ENCODE data around the gene COL4A1. TPM values are rescaled to one million over a fixed set of nuclear protein-coding genes. Genes with fewer than 3 reads are reported as not detected.
A peak's percentile ranks its signal among the peaks of the same experiment; 100 is the strongest.

Gene COL4A1
- polyA plus RNA-seq, 4 donors = 3.1 to 85.7 (median 32.2) TPM

DNA sequence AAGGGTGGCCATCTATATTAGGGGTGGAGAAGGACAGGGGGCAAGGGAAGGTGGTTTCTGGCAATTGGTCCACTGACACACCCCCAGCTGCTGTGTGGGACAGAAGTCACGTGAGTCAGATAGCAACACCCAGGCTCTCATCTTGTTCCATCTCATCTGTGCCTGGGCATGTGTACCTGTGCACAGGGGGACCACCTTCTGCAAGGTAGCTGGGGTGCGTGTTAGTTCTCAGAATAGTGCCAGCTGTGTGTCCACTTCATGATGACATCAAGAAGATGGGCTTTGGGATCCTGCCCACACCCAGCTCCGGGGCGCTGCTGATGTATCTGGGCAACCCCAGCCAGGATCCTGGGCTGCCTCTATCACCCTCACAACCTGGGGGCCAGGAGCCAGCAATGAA is 38.7 kb upstream of the COL4A1 start:
- no peak for FAIRE-seq
- Histone ChIP-seq H3K4me3 (ENCODE audit: low read depth in 1 of 3, low read length in 3 of 3) (no peak overlapping the region), H3K36me3 (ENCODE audit: control insufficient read depth in 3 of 3, insufficient read depth in 2 of 3, low read depth in 1 of 3, low read length in 3 of 3) (peaks cover 0 to 4% (median 0%) of the 10 kb centered on the region in 3 donors), H3K27ac (ENCODE audit: low read depth in 1 of 3, low read length in 2 of 3) (no peak overlapping the region), H3K4me1 (ENCODE audit: control insufficient read depth in 3 of 3, insufficient read depth in 2 of 3, low read depth in 1 of 3, low read length in 2 of 3) (peaks cover 3 to 8% (median 4%) of the 10 kb centered on the region in 3 donors), H3K9me3 (ENCODE audit: control insufficient read depth in 2 of 2, insufficient read depth in 1 of 2, low read depth in 1 of 2, low read length in 1 of 2) (no peaks in the 10 kb centered on the region), H3K27me3 (ENCODE audit: control insufficient read depth in 3 of 3, insufficient read depth in 3 of 3, low read length in 3 of 3) (no peaks in the 10 kb centered on the region)
- DNase-seq = no peak
- WGBS, 3 donors = 73 to 89% (median 77%) methylated on average over 4 of the region's 4 CpGs

DNA sequence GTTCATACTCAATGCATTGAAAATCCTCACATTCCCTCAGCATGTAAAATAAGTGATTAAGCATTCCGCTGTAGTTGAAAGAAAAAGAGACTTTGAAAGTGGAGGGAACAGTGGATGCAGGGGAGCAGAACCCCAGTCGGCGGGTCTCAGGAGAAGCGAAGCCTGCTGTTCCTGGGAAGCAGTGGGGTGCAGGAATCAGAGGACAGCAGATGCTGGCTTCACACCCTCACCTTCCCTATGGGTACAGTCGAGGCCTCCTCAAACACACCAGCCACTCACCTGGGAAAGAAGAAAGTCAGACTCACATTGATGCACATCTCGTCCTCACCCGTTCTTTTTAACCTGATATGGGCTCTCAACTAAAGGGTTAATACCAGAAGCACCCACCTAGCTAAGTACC is 38.3 kb upstream of the COL4A1 start:
- no peak for DNase-seq
- Histone ChIP-seq H3K4me3 (ENCODE audit: low read depth in 1 of 3, low read length in 3 of 3) (no peak overlapping the region), H3K27me3 (ENCODE audit: control insufficient read depth in 3 of 3, insufficient read depth in 3 of 3, low read length in 3 of 3) (no peaks in the 10 kb centered on the region), H3K9me3 (ENCODE audit: control insufficient read depth in 2 of 2, insufficient read depth in 1 of 2, low read depth in 1 of 2, low read length in 1 of 2) (no peaks in the 10 kb centered on the region), H3K4me1 (ENCODE audit: control insufficient read depth in 3 of 3, insufficient read depth in 2 of 3, low read depth in 1 of 3, low read length in 2 of 3) (peaks cover 4 to 8% (median 5%) of the 10 kb centered on the region in 3 donors), H3K36me3 (ENCODE audit: control insufficient read depth in 3 of 3, insufficient read depth in 2 of 3, low read depth in 1 of 3, low read length in 3 of 3) (peaks cover 0 to 4% (median 0%) of the 10 kb centered on the region in 3 donors), H3K27ac (ENCODE audit: low read depth in 1 of 3, low read length in 2 of 3) (no peak overlapping the region)
- WGBS, 3 donors = 91 to 92% (median 91%) methylated on average over 7 of the region's 7 CpGs
- no peak for FAIRE-seq

DNA sequence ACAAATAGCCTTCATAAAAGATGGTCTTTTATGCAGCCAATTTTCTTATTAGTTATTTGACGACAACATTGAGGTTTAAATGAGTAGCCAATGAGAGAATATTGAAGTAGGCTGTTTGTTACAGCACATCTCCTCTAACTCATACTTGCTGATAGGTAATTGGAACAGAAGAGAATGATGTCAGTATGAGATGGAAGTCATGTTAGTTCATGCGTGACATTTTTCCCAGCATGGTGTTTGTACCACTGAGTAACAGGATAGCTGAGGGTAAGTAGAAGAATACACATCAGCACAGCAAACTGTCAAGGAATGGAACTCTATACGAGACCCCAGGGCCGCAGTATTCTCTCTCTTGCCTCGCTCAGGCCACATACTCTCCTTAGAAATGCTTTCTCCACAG is 37.4 kb upstream of the COL4A1 start:
- 87 to 92% (median 90%) methylated on average over 5 of the region's 5 CpGs for WGBS, 3 donors

DNA sequence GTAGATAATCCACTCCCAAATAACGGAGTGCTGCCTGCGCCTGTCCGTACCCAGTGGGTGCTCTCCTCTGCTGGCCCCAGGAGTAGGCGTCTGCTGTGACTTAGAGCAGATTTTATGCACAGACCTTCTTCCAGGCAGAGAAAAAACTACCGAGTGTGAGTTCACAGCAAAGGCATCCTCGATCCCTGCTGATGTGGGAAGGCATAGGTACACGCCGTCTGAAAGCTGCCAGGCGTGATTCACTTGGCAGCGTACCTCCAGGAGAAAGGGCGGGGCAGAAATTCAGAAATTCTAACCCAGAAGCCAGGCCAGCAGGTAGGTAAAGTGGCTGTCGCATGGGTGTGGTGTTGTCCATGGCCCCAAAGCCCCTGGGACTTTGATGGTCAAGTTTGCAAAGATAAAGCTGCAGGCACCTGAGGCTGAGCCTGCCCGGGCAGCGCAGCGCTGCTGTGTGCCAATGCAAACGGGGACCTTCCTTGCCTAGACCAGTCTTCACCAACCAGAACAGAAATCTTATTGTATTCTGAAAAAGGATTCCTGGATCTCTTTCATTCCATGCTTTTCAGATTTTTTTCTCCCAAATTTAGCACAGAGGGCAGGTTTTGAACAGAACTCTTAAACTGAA is 36.4 kb upstream of the COL4A1 start:
- no peak for FAIRE-seq

More for the DNA sequence above, 37.4 kb upstream of the COL4A1 start:
- Histone ChIP-seq H3K4me3 (ENCODE audit: low read depth in 1 of 3, low read length in 3 of 3) (no peak overlapping the region), H3K36me3 (ENCODE audit: control insufficient read depth in 3 of 3, insufficient read depth in 2 of 3, low read depth in 1 of 3, low read length in 3 of 3) (peaks cover 0 to 4% (median 0%) of the 10 kb centered on the region in 3 donors), H3K27me3 (ENCODE audit: control insufficient read depth in 3 of 3, insufficient read depth in 3 of 3, low read length in 3 of 3) (no peaks in the 10 kb centered on the region), H3K4me1 (ENCODE audit: control insufficient read depth in 3 of 3, insufficient read depth in 2 of 3, low read depth in 1 of 3, low read length in 2 of 3) (peaks cover 4 to 8% (median 6%) of the 10 kb centered on the region in 3 donors), H3K9me3 (ENCODE audit: control insufficient read depth in 2 of 2, insufficient read depth in 1 of 2, low read depth in 1 of 2, low read length in 1 of 2) (no peaks in the 10 kb centered on the region), H3K27ac (ENCODE audit: low read depth in 1 of 3, low read length in 2 of 3) (no peak overlapping the region)
- FAIRE-seq (no peak), DNase-seq (no peak)

DNA sequence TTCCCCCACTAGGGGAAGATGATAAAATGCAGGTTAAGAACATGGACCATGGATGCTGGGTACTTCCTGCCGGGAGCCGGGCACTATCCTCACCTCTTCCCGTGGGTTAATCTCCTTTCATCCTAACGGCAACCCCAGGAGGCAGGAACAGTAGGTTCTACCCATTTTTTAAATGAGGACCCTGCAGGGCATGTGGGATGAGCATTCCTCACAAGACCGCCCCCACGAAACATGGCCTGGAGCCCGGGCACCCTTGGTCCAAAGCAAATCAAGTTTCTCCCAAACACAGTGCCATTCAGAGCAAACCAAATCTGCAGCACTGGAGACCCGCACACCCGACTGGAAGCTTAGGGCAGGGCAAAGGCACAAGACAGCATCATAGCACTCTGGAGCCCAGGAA is 35.5 kb upstream of the COL4A1 start:
- Histone ChIP-seq H3K9me3 (ENCODE audit: control insufficient read depth in 2 of 2, insufficient read depth in 1 of 2, low read depth in 1 of 2, low read length in 1 of 2) (no peaks in the 10 kb centered on the region), H3K27ac (ENCODE audit: low read depth in 1 of 3, low read length in 2 of 3) (peak overlapping the region in 2 of 3 donors; percentile 52 to 67), H3K36me3 (ENCODE audit: control insufficient read depth in 3 of 3, insufficient read depth in 2 of 3, low read depth in 1 of 3, low read length in 3 of 3) (peaks cover 0 to under 1% (median 0%) of the 10 kb centered on the region in 3 donors), H3K27me3 (ENCODE audit: control insufficient read depth in 3 of 3, insufficient read depth in 3 of 3, low read length in 3 of 3) (no peaks in the 10 kb centered on the region), H3K4me3 (ENCODE audit: low read depth in 1 of 3, low read length in 3 of 3) (no peak overlapping the region), H3K4me1 (ENCODE audit: control insufficient read depth in 3 of 3, insufficient read depth in 2 of 3, low read depth in 1 of 3, low read length in 2 of 3) (peaks cover 4 to 8% (median 8%) of the 10 kb centered on the region in 3 donors)
- no peak for FAIRE-seq
- DNase-seq = no peak
- WGBS, 3 donors = 87 to 90% (median 87%) methylated on average over 9 of the region's 9 CpGs

More for the DNA sequence above, 36.4 kb upstream of the COL4A1 start:
- peaks cover 0 to 4% (median 0%) of the 10 kb centered on the region in 3 donors for H3K36me3 ChIP-seq (ENCODE audit: control insufficient read depth in 3 of 3, insufficient read depth in 2 of 3, low read depth in 1 of 3, low read length in 3 of 3)
- 49 to 85% (median 61%) methylated on average over 16 of the region's 16 CpGs for WGBS, 3 donors
- no peak overlapping the region for H3K27ac ChIP-seq (ENCODE audit: low read depth in 1 of 3, low read length in 2 of 3)
- no peak overlapping the region for H3K4me3 ChIP-seq (ENCODE audit: low read depth in 1 of 3, low read length in 3 of 3)
- no peaks in the 10 kb centered on the region for H3K27me3 ChIP-seq (ENCODE audit: control insufficient read depth in 3 of 3, insufficient read depth in 3 of 3, low read length in 3 of 3)
- peaks cover 4 to 8% (median 6%) of the 10 kb centered on the region in 3 donors for H3K4me1 ChIP-seq (ENCODE audit: control insufficient read depth in 3 of 3, insufficient read depth in 2 of 3, low read depth in 1 of 3, low read length in 2 of 3)
- no peaks in the 10 kb centered on the region for H3K9me3 ChIP-seq (ENCODE audit: control insufficient read depth in 2 of 2, insufficient read depth in 1 of 2, low read depth in 1 of 2, low read length in 1 of 2)
- no peak for DNase-seq

DNA sequence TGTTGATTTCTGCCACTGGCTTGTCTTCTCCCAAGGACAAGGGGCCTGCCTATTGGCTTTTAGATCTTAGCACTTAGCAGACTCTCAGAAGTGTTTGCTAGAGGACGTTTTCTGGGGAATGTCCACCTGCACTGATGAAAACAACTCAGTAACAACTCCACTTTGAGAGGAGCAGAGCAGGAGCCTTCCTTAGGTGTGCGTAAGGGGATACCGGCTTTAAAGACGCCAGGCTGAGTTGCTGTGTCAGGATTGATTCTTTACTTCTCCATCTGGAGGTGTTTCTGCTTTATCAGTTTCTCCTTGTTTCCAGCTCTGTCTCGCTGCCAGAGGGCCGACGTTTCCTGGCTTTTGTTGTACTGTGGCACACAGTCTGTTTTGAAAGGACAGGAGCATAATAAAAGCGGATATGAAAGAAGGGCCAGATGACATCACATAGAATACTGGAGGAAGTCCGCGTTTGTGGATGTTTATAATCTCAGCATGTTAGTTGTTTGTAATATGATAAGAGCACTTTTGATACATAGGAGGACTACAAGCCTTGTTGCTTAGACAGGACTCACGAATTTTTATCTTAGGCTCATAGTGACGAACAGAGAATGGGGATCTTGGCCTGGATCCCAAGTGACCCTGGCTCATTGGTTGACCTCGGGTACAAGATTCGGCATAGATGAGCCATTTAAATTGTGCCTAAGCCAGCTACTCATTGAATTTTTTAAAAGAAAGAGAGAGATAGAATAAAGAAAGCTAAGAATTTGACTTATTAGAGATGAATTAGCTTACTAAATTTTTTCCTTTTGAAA is 34.7 kb upstream of the COL4A1 start:
- WGBS, 3 donors = 28 to 31% (median 30%) methylated on average over 14 of the region's 14 CpGs
- Histone ChIP-seq H3K4me3 (ENCODE audit: low read depth in 1 of 3, low read length in 3 of 3) (no peak overlapping the region), H3K36me3 (ENCODE audit: control insufficient read depth in 3 of 3, insufficient read depth in 2 of 3, low read depth in 1 of 3, low read length in 3 of 3) (peaks cover 0 to 5% (median 0%) of the 10 kb centered on the region in 3 donors), H3K27ac (ENCODE audit: low read depth in 1 of 3, low read length in 2 of 3) (peak overlapping the region in 2 of 3 donors; percentile 67 to 93), H3K9me3 (ENCODE audit: control insufficient read depth in 2 of 2, insufficient read depth in 1 of 2, low read depth in 1 of 2, low read length in 1 of 2) (no peaks in the 10 kb centered on the region), H3K4me1 (ENCODE audit: control insufficient read depth in 3 of 3, insufficient read depth in 2 of 3, low read depth in 1 of 3, low read length in 2 of 3) (peaks cover under 1 to 9% (median 8%) of the 10 kb centered on the region in 3 donors), H3K27me3 (ENCODE audit: control insufficient read depth in 3 of 3, insufficient read depth in 3 of 3, low read length in 3 of 3) (no peaks in the 10 kb centered on the region)
- DNase-seq (peak in 1 of 2 donors; percentile 27), FAIRE-seq (no peak)

DNA sequence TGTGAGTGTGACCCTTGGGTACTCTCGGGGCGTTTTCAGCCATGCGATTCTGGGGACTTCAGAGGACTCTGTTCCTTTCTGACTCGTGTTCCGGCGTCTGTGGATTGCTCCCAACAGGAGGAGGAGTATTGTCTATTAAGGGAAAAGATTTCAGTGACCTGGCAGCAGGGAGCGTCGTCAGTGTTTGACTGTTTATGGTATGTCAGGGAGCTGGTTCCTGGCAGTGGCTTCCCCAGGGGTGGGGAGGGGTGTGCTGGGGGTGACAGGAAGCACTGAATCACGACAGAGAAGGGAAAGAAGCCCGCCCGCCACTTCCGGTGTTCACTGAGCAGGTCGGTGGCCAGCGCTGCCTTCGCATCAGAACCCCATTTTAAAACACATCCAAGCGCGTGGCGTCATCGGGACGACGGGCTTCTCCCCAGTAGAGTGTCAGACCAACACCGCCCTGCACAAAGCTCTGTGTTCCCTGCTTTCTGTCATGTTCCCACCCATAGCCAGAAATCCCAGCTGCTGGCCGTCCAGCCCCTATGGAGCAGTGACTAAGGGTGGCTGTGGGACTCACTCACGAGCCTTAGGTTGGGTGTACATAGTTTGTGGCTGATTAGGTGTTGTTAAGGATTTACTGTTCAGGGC is 34.0 kb upstream of the COL4A1 start:
- DNase-seq (peak in 1 of 2 donors; percentile 39), FAIRE-seq (no peak)
- Histone ChIP-seq H3K27me3 (ENCODE audit: control insufficient read depth in 3 of 3, insufficient read depth in 3 of 3, low read length in 3 of 3) (no peaks in the 10 kb centered on the region), H3K9me3 (ENCODE audit: control insufficient read depth in 2 of 2, insufficient read depth in 1 of 2, low read depth in 1 of 2, low read length in 1 of 2) (no peaks in the 10 kb centered on the region), H3K36me3 (ENCODE audit: control insufficient read depth in 3 of 3, insufficient read depth in 2 of 3, low read depth in 1 of 3, low read length in 3 of 3) (peaks cover 0 to 5% (median 0%) of the 10 kb centered on the region in 3 donors), H3K27ac (ENCODE audit: low read depth in 1 of 3, low read length in 2 of 3) (peak overlapping the region in 2 of 3 donors; percentile 67 to 93), H3K4me1 (ENCODE audit: control insufficient read depth in 3 of 3, insufficient read depth in 2 of 3, low read depth in 1 of 3, low read length in 2 of 3) (peaks cover 0 to 9% (median 8%) of the 10 kb centered on the region in 3 donors), H3K4me3 (ENCODE audit: low read depth in 1 of 3, low read length in 3 of 3) (no peak overlapping the region)
- WGBS, 3 donors = 34 to 62% (median 54%) methylated on average over 23 to 24 of the region's 24 CpGs

DNA sequence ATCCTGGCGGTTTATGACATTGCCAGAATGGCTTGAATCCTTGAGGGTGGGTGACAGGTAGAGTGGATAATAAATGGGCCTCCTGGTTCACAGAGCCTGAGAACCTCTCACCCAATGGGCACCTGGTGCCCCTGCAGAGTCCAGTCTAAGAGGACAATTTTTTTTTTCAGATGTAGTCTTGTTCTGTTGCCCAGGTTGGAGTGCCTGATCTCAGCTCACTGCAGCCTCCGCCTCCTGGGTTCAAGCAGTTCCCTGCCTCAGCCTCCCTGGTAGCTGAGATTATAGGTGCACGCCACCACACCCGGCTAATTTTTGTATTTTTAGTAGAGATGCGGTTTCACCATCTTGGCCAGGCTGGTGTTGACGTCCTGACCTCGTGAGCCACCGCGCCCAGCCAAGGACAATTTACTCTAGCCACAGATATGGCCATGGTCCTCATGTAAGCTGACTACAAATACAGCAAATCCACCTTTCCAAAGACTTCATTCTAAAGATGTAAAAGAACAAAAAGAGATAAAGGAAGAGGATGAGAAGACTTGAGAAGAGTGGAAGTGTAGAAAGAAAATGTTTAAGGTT is 33.1 kb upstream of the COL4A1 start:
- Histone ChIP-seq H3K27me3 (ENCODE audit: control insufficient read depth in 3 of 3, insufficient read depth in 3 of 3, low read length in 3 of 3) (no peaks in the 10 kb centered on the region), H3K4me1 (ENCODE audit: control insufficient read depth in 3 of 3, insufficient read depth in 2 of 3, low read depth in 1 of 3, low read length in 2 of 3) (peaks cover 0 to 9% (median 8%) of the 10 kb centered on the region in 3 donors), H3K27ac (ENCODE audit: low read depth in 1 of 3, low read length in 2 of 3) (peak overlapping the region in 2 of 3 donors; percentile 67 to 93), H3K36me3 (ENCODE audit: control insufficient read depth in 3 of 3, insufficient read depth in 2 of 3, low read depth in 1 of 3, low read length in 3 of 3) (peaks cover 0 to 5% (median 0%) of the 10 kb centered on the region in 3 donors), H3K4me3 (ENCODE audit: low read depth in 1 of 3, low read length in 3 of 3) (no peak overlapping the region), H3K9me3 (ENCODE audit: control insufficient read depth in 2 of 2, insufficient read depth in 1 of 2, low read depth in 1 of 2, low read length in 1 of 2) (no peaks in the 10 kb centered on the region)
- DNase-seq (no peak), FAIRE-seq (no peak)
- WGBS, 3 donors = 77 to 85% (median 78%) methylated on average over 9 of the region's 9 CpGs

All from small intestine (tissue), 7 donors.